Neural progenitor cell (in vitro differentiated cells): ENCODE results near the gene HIVEP1.

Source experiments
- CTCF ChIP-seq: fragments of 200-600 bp; sonication (generic); IDR thresholded peaks from 2 replicates; pipeline ENCODE4 v1.5.1; 2017; ENCODE audit warnings: antibody characterized with exemption, mild to moderate bottlenecking
- EZH2 ChIP-seq: fragments of 200-600 bp; sonication (generic); IDR thresholded peaks from 2 replicates; pipeline ENCODE4 v1.6.1; 2017; ENCODE audit warnings: antibody characterized with exemption, mild to moderate bottlenecking, moderate library complexity

- TF ChIP-seq CTCF, result no peak
- TF ChIP-seq EZH2, result no peak
Measured at GRCh38 chr6:12200015-12200564, 188.0 kb downstream of the HIVEP1 start.
